CD4-positive, alpha-beta memory T cell (primary cell): ENCODE data around the gene NXF1. TPM values are rescaled to one million over a fixed set of nuclear protein-coding genes. Genes with fewer than 3 reads are reported as not detected.

ENCODE experiments used
- CTCF ChIA-PET: fragments of 350-600 bp; sonication (Branson Sonifier 250); formaldehyde crosslinking; loops from one replicate; lab custom pipeline; 2021; ENCODE audit warnings: inconsistent platforms; ENCODE audit not compliant: partially characterized antibody; lab: Charles Lee
- POLR2A ChIA-PET: fragments of 350-600 bp; sonication (Branson Sonifier 250); formaldehyde crosslinking; loops from one replicate; lab custom pipeline; 2021; ENCODE audit not compliant: partially characterized antibody; lab: Charles Lee
- DNase-seq, 5 donors: peaks; one replicate each; pipeline versions ENCODE4 v3.0.0 to v3.0.0-alpha.2; 2020 to 2022; ENCODE audit warnings: mixed read lengths in 1 of 5
- H3K27ac ChIP-seq: one replicate; pipeline ENCODE4 v1.7.0; 2013; ENCODE audit warnings: low read depth, low read length
- H3K27me3 ChIP-seq: 2 replicates; pipeline ENCODE4 v1.7.0; 2013; ENCODE audit warnings: mild to moderate bottlenecking, low read length, moderate library complexity; ENCODE audit not compliant: insufficient read depth
- H3K36me3 ChIP-seq: 2 replicates; pipeline ENCODE4 v1.7.0; 2013; ENCODE audit warnings: mild to moderate bottlenecking, low read length, moderate library complexity; ENCODE audit not compliant: insufficient read depth
- H3K4me1 ChIP-seq: 2 replicates; pipeline ENCODE4 v1.7.0; 2013; ENCODE audit warnings: mild to moderate bottlenecking, low read length, moderate library complexity; ENCODE audit not compliant: insufficient read depth
- H3K4me3 ChIP-seq, 2 donors: one replicate each; pipeline ENCODE4 v1.7.0; 2013; ENCODE audit warnings: low read length in 2 of 2, mild to moderate bottlenecking in 1 of 2
- H3K9me3 ChIP-seq, 2 donors: one replicate each; pipeline ENCODE4 v1.7.0; 2013; ENCODE audit warnings: low read length in 2 of 2, control low read depth in 1 of 2; ENCODE audit not compliant: control insufficient read depth in 1 of 2
- H3K27ac Mint-ChIP-seq, 7 donors: one replicate each; pipeline ENCODE4 v1.8.0; 2020 to 2021; ENCODE audit warnings: mixed read lengths in 7 of 7, mild to moderate bottlenecking in 6 of 7, inconsistent platforms in 3 of 7, moderate library complexity in 3 of 7
- H3K27me3 Mint-ChIP-seq, 2 donors: one replicate each; pipeline ENCODE4 v1.8.0; 2020 to 2021; ENCODE audit warnings: mixed read lengths in 2 of 2
- H3K36me3 Mint-ChIP-seq, 2 donors: one replicate each; pipeline ENCODE4 v1.8.0; 2020 to 2021; ENCODE audit warnings: mixed read lengths in 2 of 2, inconsistent platforms in 1 of 2, mild to moderate bottlenecking in 1 of 2
- H3K4me1 Mint-ChIP-seq, 4 donors: one replicate each; pipeline ENCODE4 v1.8.0; 2020 to 2021; ENCODE audit warnings: mixed read lengths in 4 of 4, mild to moderate bottlenecking in 1 of 4
- H3K4me3 Mint-ChIP-seq, 8 donors: one replicate each; pipeline ENCODE4 v1.8.0; 2020 to 2021; ENCODE audit warnings: mixed read lengths in 8 of 8, mild to moderate bottlenecking in 7 of 8, moderate library complexity in 6 of 8, inconsistent platforms in 3 of 8
- H3K9me3 Mint-ChIP-seq, 8 donors: one replicate each; pipeline ENCODE4 v1.8.0; 2020 to 2021; ENCODE audit warnings: mixed read lengths in 8 of 8, mild to moderate bottlenecking in 5 of 8, inconsistent platforms in 3 of 8, moderate library complexity in 1 of 8
- intact Hi-C: fragments of 100-400 bp; cut with micrococcal nuclease; formaldehyde crosslinking; loops from one replicate; pipeline ENCODE4 v1.15.1; 2023
- polyA plus RNA-seq, 2 donors: library from polyadenylated mRNA; unstranded; fragments of 300-500 nt; fragmentation: Illumina TruSeq; gene quantifications; one replicate each; pipeline ENCODE4 v1.2.3, GENCODE V29; 2021
- total RNA-seq, 2 experiments: library from RNA; stranded (reverse); gene quantifications; one replicate each; pipeline ENCODE4 v1.2.3, GENCODE V29; 2021

The NXF1 gene
- total and polyA plus RNA-seq, 4 experiments from 2014 or later = 75.2 to 196 (median 139) TPM

GRCh38 chr11:62804310-62805075, 747 bp downstream of the NXF1 start:
- CTCF ChIA-PET = interaction anchor here (1.4 kb wide), 1 partner anchor 17 kb away, joined by 7 read pairs; the partner anchor contains the start of gene TMEM179B
- Histone ChIP-seq H3K9me3 (no peaks in the 10 kb centered on the region), H3K27ac (peak overlapping the region; percentile 94), H3K36me3 (peaks cover 37% of the 10 kb centered on the region), H3K4me3 (peak overlapping the region; percentile 87 to 93), H3K4me1 (peaks cover 22% of the 10 kb centered on the region), H3K27me3 (no peaks in the 10 kb centered on the region)
- no peak for DNase-seq
- peak overlapping the region; percentile 97 to 100 (median 99) for H3K4me3 Mint-ChIP-seq
- POLR2A ChIA-PET = interaction anchor here (0.6 to 25.8 kb wide), 12 partner anchors 11 to 212 kb away, joined by 3 to 801 read pairs (median 4); partner anchors contain the start of genes HNRNPUL2, POLR2G, SLC3A2 and STX5
- H3K27ac Mint-ChIP-seq = peak overlapping the region; percentile 97 to 99 (median 98)
- H3K9me3 Mint-ChIP-seq = peaks cover 0 to 3% (median 0%) of the 10 kb centered on the region in 8 donors
- H3K4me1 Mint-ChIP-seq = peaks cover 20 to 43% (median 32%) of the 10 kb centered on the region in 4 donors
- H3K36me3 Mint-ChIP-seq = peaks cover 28 to 50% of the 10 kb centered on the region in 2 donors
- intact Hi-C loops = loop anchor here (1.0 kb wide), 7 partner anchors 12 to 77 kb away; partner anchors contain the start of genes STX5, TEX54, TMEM179B and TMEM223
- H3K27me3 Mint-ChIP-seq = peaks cover 0 to 2% of the 10 kb centered on the region in 2 donors

- Histone ChIP-seq H3K36me3 (peaks cover 69% of the 10 kb centered on the region), H3K4me3 (no peak overlapping the region), H3K4me1 (peaks cover 19% of the 10 kb centered on the region), H3K27ac (no peak overlapping the region), H3K27me3 (no peaks in the 10 kb centered on the region), H3K9me3 (no peaks in the 10 kb centered on the region)
- no peak for DNase-seq
- ChIA-PET CTCF (interaction anchor here (0.7 to 2.5 kb wide), 5 partner anchors 13 to 376 kb away, joined by 3 to 7 read pairs (median 4); partner anchors contain the start of gene TMEM179B), POLR2A (interaction anchor here (1.0 to 25.8 kb wide), 5 partner anchors 10 to 80 kb away, joined by 3 to 801 read pairs (median 76); partner anchors contain the start of genes SLC3A2, STX5, TAF6L and TEX54)
- Mint-ChIP-seq H3K36me3 (peaks cover 43 to 81% of the 10 kb centered on the region in 2 donors), H3K27ac (peak overlapping the region in 2 of 7 donors; percentile 15 to 97), H3K4me3 (no peak overlapping the region), H3K9me3 (peaks cover 0 to 5% (median 0%) of the 10 kb centered on the region in 8 donors), H3K4me1 (peaks cover 22 to 37% (median 27%) of the 10 kb centered on the region in 4 donors), H3K27me3 (peaks cover 0 to 2% of the 10 kb centered on the region in 2 donors)
- intact Hi-C loops = no loop called here
Observed at GRCh38 chr11:62801071-62801470, 4.2 kb downstream of the NXF1 start.

- H3K9me3 Mint-ChIP-seq = peaks cover 0 to 2% (median 0%) of the 10 kb centered on the region in 8 donors
- H3K36me3 Mint-ChIP-seq = peaks cover 57 to 86% of the 10 kb centered on the region in 2 donors
- intact Hi-C loops = no loop called here
- Histone ChIP-seq H3K4me3 (no peak overlapping the region), H3K9me3 (no peaks in the 10 kb centered on the region), H3K4me1 (peaks cover 13% of the 10 kb centered on the region), H3K27me3 (no peaks in the 10 kb centered on the region), H3K27ac (no peak overlapping the region), H3K36me3 (peaks cover 85% of the 10 kb centered on the region)
- H3K27ac Mint-ChIP-seq = peak overlapping the region in 4 of 7 donors; percentile 7 to 57 (median 47)
- no peak overlapping the region for H3K4me3 Mint-ChIP-seq
- no peak for DNase-seq
- CTCF ChIA-PET = interaction anchor here (0.7 to 2.5 kb wide), 2 partner anchors 11 to 40 kb away, joined by 3 to 7 read pairs; partner anchors contain the start of genes TMEM179B and WDR74
- no peaks in the 10 kb centered on the region for H3K27me3 Mint-ChIP-seq
- peaks cover 16 to 30% (median 21%) of the 10 kb centered on the region in 4 donors for H3K4me1 Mint-ChIP-seq
- POLR2A ChIA-PET = interaction anchor here (1.5 to 25.8 kb wide), 4 partner anchors 8 to 56 kb away, joined by 3 to 801 read pairs (median 132); partner anchors contain the start of genes POLR2G, STX5, TEX54 and TMEM179B
Observed at GRCh38 chr11:62799486-62799885, 5.8 kb downstream of the NXF1 start.

- Histone ChIP-seq H3K36me3 (peaks cover 83% of the 10 kb centered on the region), H3K27me3 (no peaks in the 10 kb centered on the region), H3K4me3 (no peak overlapping the region), H3K9me3 (no peaks in the 10 kb centered on the region), H3K27ac (no peak overlapping the region), H3K4me1 (peaks cover 12% of the 10 kb centered on the region)
- Mint-ChIP-seq H3K27me3 (no peaks in the 10 kb centered on the region), H3K27ac (peak overlapping the region in 4 of 7 donors; percentile 29 to 71 (median 54)), H3K4me1 (peaks cover 14 to 29% (median 17%) of the 10 kb centered on the region in 4 donors), H3K9me3 (peaks cover 0 to 2% (median 0%) of the 10 kb centered on the region in 8 donors), H3K4me3 (no peak overlapping the region), H3K36me3 (peaks cover 57 to 78% of the 10 kb centered on the region in 2 donors)
- ChIA-PET POLR2A (interaction anchor here (1.1 to 25.8 kb wide), 9 partner anchors 8 to 204 kb away, joined by 3 to 801 read pairs (median 4); partner anchors contain the start of genes C11orf98, CSKMT, NXF1 and STX5), CTCF (interaction anchor here (0.7 to 3.4 kb wide), 2 partner anchors 10 to 11 kb away, joined by 3 to 19 read pairs; no protein-coding TSS in a partner anchor)
- DNase-seq = no peak
- intact Hi-C loops = loop anchor here (1.0 kb wide), 1 partner anchor 11 kb away; no protein-coding TSS in a partner anchor
Observed at GRCh38 chr11:62796281-62796680, 9.0 kb downstream of the NXF1 start.

GRCh38 chr11:62794201-62794775, 11.0 kb downstream of the NXF1 start:
- ChIA-PET CTCF (interaction anchor here (0.7 to 3.4 kb wide), 5 partner anchors 9 to 252 kb away, joined by 3 to 19 read pairs (median 3); partner anchors contain the start of gene SLC3A2), POLR2A (interaction anchor here (1.2 to 25.8 kb wide), 7 partner anchors 8 to 129 kb away, joined by 3 to 801 read pairs (median 7); partner anchors contain the start of genes C11orf98, CSKMT, NXF1 and STX5)
- Histone ChIP-seq H3K36me3 (peaks cover 74% of the 10 kb centered on the region), H3K9me3 (no peaks in the 10 kb centered on the region), H3K27ac (no peak overlapping the region), H3K4me1 (peaks cover 32% of the 10 kb centered on the region), H3K4me3 (no peak overlapping the region), H3K27me3 (no peaks in the 10 kb centered on the region)
- DNase-seq = no peak
- H3K4me3 Mint-ChIP-seq = peak overlapping the region in 3 of 8 donors; percentile 1 to 68 (median 36)
- intact Hi-C loops = no loop called here
- H3K36me3 Mint-ChIP-seq = peaks cover 48 to 83% of the 10 kb centered on the region in 2 donors
- peaks cover 0 to 2% (median 0%) of the 10 kb centered on the region in 8 donors for H3K9me3 Mint-ChIP-seq
- peak overlapping the region in 5 of 7 donors; percentile 12 to 88 (median 43) for H3K27ac Mint-ChIP-seq
- H3K4me1 Mint-ChIP-seq = peaks cover 26 to 49% (median 33%) of the 10 kb centered on the region in 4 donors
- no peaks in the 10 kb centered on the region for H3K27me3 Mint-ChIP-seq

- peaks cover 31 to 70% (median 48%) of the 10 kb centered on the region in 4 donors for H3K4me1 Mint-ChIP-seq
Observed at GRCh38 chr11:62792202-62792575, 13.1 kb downstream of the NXF1 start.

More at GRCh38 chr11:62792202-62792575, 13.1 kb downstream of the NXF1 start:
- Histone ChIP-seq H3K4me3 (peak overlapping the region; percentile 24 to 66), H3K27me3 (no peaks in the 10 kb centered on the region), H3K4me1 (peaks cover 46% of the 10 kb centered on the region), H3K9me3 (no peaks in the 10 kb centered on the region), H3K27ac (peak overlapping the region; percentile 84), H3K36me3 (peaks cover 60% of the 10 kb centered on the region)
- peak in 1 of 5 donors; percentile 61 for DNase-seq
- H3K36me3 Mint-ChIP-seq = peaks cover 37 to 77% of the 10 kb centered on the region in 2 donors
- ChIA-PET CTCF (interaction anchor here (1.0 kb wide), 1 partner anchor 63 kb away, joined by 3 read pairs; no protein-coding TSS in a partner anchor), POLR2A (interaction anchor here (1.0 to 25.8 kb wide), 14 partner anchors 12 to 191 kb away, joined by 3 to 801 read pairs (median 8); partner anchors contain the start of genes B3GAT3, HNRNPUL2, MTA2 and NXF1)
- peak overlapping the region; percentile 83 to 95 (median 88) for H3K4me3 Mint-ChIP-seq
- H3K27me3 Mint-ChIP-seq = no peaks in the 10 kb centered on the region
- intact Hi-C loops = loop anchor here (1.0 kb wide), 2 partner anchors 13 to 63 kb away; partner anchors contain the start of gene NXF1
- H3K27ac Mint-ChIP-seq = peak overlapping the region; percentile 89 to 98 (median 94)
- H3K9me3 Mint-ChIP-seq = peaks cover 0 to 2% (median 0%) of the 10 kb centered on the region in 8 donors
